ENCODE data around the gene CLIP3.

GRCh38 chr19:35973487-35973886 lies 59.2 kb downstream of the CLIP3 start:
- no peak for TF ChIP-seq CTCF (IDR thresholded peaks at IDR 0.05)
- no peak for TF ChIP-seq EZH2 (IDR thresholded peaks at IDR 0.05; ENCODE audit: borderline replicate concordance, insufficient read depth, low read depth, low read length, poor library complexity, severe bottlenecking)

Data from B cell (primary cell).